ENCODE measurements around the gene SLIT1. TPM values are rescaled to one million over a fixed set of nuclear protein-coding genes. Genes with fewer than 3 reads are reported as not detected.

SLIT1 gene
- total and polyA plus RNA-seq, 2 of the 8 experiments (the other 6 are each of a cell fraction or from before 2014, with no cell fraction given): 0.70 to 0.88 TPM

- FAIRE-seq (no peak), DNase-seq (ENCODE audit: low read depth in 1 of 2, low spot score in 2 of 2) (peak in 1 of 2 experiments; percentile 29)
- Histone ChIP-seq H3K23ac (ENCODE audit: insufficient read length) (no peak overlapping the region), H2AK5ac (ENCODE audit: low read depth, low read length) (no peak overlapping the region), H3K36me3 (ENCODE audit: control insufficient read depth in 2 of 4, insufficient read depth in 4 of 4, low read length in 3 of 4) (no peaks in the 10 kb centered on the region), H2BK20ac (ENCODE audit: low read length) (no peak overlapping the region), H2BK5ac (ENCODE audit: low read depth, low read length) (no peak overlapping the region), H3K4me1 (replicated peaks in 1 of 4; ENCODE audit: control insufficient read depth in 3 of 4, insufficient read depth in 4 of 4, low read length in 3 of 4) (peaks cover 0 to 4% (median 1%) of the 10 kb centered on the region in 4 experiments; a peak in 4 of 7 replicates), H3K27ac (ENCODE audit: low read depth, low read length) (no peak overlapping the region), H4K91ac (replicated peaks; ENCODE audit: insufficient read length, low read length) (no peak overlapping the region), H3K79me1 (ENCODE audit: low read depth, low read length) (no peaks in the 10 kb centered on the region), H3K79me2 (ENCODE audit: control insufficient read depth in 1 of 2, insufficient read depth in 2 of 2, low read length in 2 of 2) (no peaks in the 10 kb centered on the region), H3K14ac (ENCODE audit: insufficient read length) (no peak overlapping the region), H2BK12ac (ENCODE audit: low read depth, low read length) (no peak overlapping the region), H2AFZ (ENCODE audit: low read length) (no peak overlapping the region), H3K9me3 (ENCODE audit: insufficient read depth in 2 of 2, low read depth in 1 of 2, low read length in 1 of 2) (no peaks in the 10 kb centered on the region), H3K9ac (replicated peaks in 1 of 4; ENCODE audit: extremely low read depth in 1 of 4, low read depth in 3 of 4, low read length in 3 of 4) (no peak overlapping the region), H3K56ac (replicated peaks; ENCODE audit: insufficient read length, low read depth, low read length) (no peak overlapping the region), H4K20me1 (replicated peaks in 1 of 2; ENCODE audit: control insufficient read depth in 1 of 2, insufficient read depth in 2 of 2, low read length in 2 of 2) (no peaks in the 10 kb centered on the region), H4K8ac (ENCODE audit: extremely low read depth, insufficient read depth, low read length) (no peak overlapping the region), H3K4me3 (ENCODE audit: extremely low read depth in 1 of 4, insufficient read depth in 2 of 4, low read depth in 3 of 4, low read length in 4 of 4) (no peak overlapping the region), H3K4me2 (ENCODE audit: insufficient read depth in 1 of 2, low read depth in 2 of 2, low read length in 2 of 2) (no peak overlapping the region), H2BK15ac (ENCODE audit: low read length) (no peak overlapping the region), H3K4ac (replicated peaks; ENCODE audit: insufficient read length, low read depth, low read length) (no peak overlapping the region), H3K18ac (ENCODE audit: extremely low read depth, low read length) (no peak overlapping the region), H4K5ac (ENCODE audit: insufficient read length, low read depth, low read length) (no peak overlapping the region), H3K27me3 (replicated peaks in 1 of 4; ENCODE audit: control insufficient read depth in 3 of 4, extremely low read depth in 1 of 4, insufficient read depth in 3 of 4, low read length in 3 of 4) (no peaks in the 10 kb centered on the region), H2BK120ac (replicated peaks; ENCODE audit: low read depth, low read length) (no peak overlapping the region), H3K23me2 (ENCODE audit: low read depth, low read length) (peaks cover 1% of the 10 kb centered on the region; the same call in 1 of the 2 replicates)
- WGBS, 2 experiments (ENCODE audit: extremely low coverage in 1 of 2, insufficient coverage in 1 of 2, insufficient read length in 1 of 2, insufficient replicate concordance in 2 of 2, low coverage in 1 of 2, low lambda C conversion rate in 2 of 2, missing lambda C conversion rate in 1 of 2): 89% methylated on average over 8 of the region's 8 CpGs; no CpG with 5 or more reads in 1 of the 2 experiments
- ChIA-PET POLR2A (ENCODE audit: partially characterized antibody) (no interaction called here), CTCF (ENCODE audit: partially characterized antibody) (interaction anchor here (0.6 to 8.1 kb wide), 7 partner anchors 10 to 380 kb away, joined by 3 to 47 read pairs (median 5); no protein-coding TSS in a partner anchor)
- TF ChIP-seq SRF (IDR thresholded peaks at IDR 0.05; ENCODE audit: low read depth, low read length) (no peak), NRF1 (IDR thresholded peaks at IDR 0.05; ENCODE audit: low read depth, low read length) (no peak), E2F6 (IDR thresholded peaks at IDR 0.05) (no peak), CTBP2 (IDR thresholded peaks at IDR 0.05; ENCODE audit: borderline replicate concordance, insufficient read depth, insufficient read length, low read length) (no peak), SIRT6 (IDR thresholded peaks at IDR 0.05; ENCODE audit: low read length) (no peak), JUND (IDR thresholded peaks at IDR 0.05; ENCODE audit: low read length) (no peak), CREB1 (IDR thresholded peaks at IDR 0.05) (no peak), POLR2AphosphoS5 (IDR thresholded peaks at IDR 0.05; ENCODE audit: low read depth, low read length) (no peak)
Measured at GRCh38 chr10:97003804-97004201, 182.0 kb downstream of the SLIT1 start.

Measured in H1 (cell line).